H1 (cell line): ENCODE data around the gene FRMD4A. TPM values are rescaled to one million over a fixed set of nuclear protein-coding genes. Genes with fewer than 3 reads are reported as not detected.

ENCODE experiments used
- ASH2L ChIP-seq: fragments of 200-600, 300-600 bp; sonication (generic); IDR thresholded peaks from one replicate; pipeline ENCODE4 v1.7.1; 2017; ENCODE audit warnings: low read length
- BCL11A ChIP-seq, 2 experiments: IDR thresholded peaks; one replicate each; pipeline ENCODE4 v1.6.1; 2011; ENCODE audit warnings: low read depth in 2 of 2, low read length in 2 of 2, mild to moderate bottlenecking in 2 of 2
- CHD2 ChIP-seq: IDR thresholded peaks from 2 replicates; pipeline ENCODE4 v1.6.1; 2012; ENCODE audit warnings: low read length, improper control_type of control experiment
- EZH2 ChIP-seq: fragments of 200-600 bp; sonication (generic); IDR thresholded peaks from 2 replicates; pipeline ENCODE4 v1.7.1; 2012; ENCODE audit warnings: low read depth, mild to moderate bottlenecking, moderate library complexity, low read length, inconsistent platforms; ENCODE audit not compliant: severe bottlenecking
- KDM4A ChIP-seq: IDR thresholded peaks from one replicate; pipeline ENCODE4 v1.7.1; 2012; ENCODE audit warnings: low read depth, mild to moderate bottlenecking, moderate library complexity, low read length, inconsistent platforms; ENCODE audit not compliant: severe bottlenecking
- SAP30 ChIP-seq: fragments of 300-600 bp; sonication (generic); IDR thresholded peaks from 2 replicates; pipeline ENCODE4 v1.7.1; 2012; ENCODE audit warnings: low read length, moderate library complexity, mild to moderate bottlenecking, inconsistent platforms; ENCODE audit not compliant: insufficient read depth, insufficient replicate concordance
- SP4 ChIP-seq: IDR thresholded peaks from 2 replicates; pipeline ENCODE4 v1.6.1; 2012; ENCODE audit warnings: low read length, inconsistent platforms
- USF2 ChIP-seq: IDR thresholded peaks from 2 replicates; pipeline ENCODE4 v1.6.1; 2011; ENCODE audit warnings: low read length, improper control_type of control experiment
- polyA plus RNA-seq, 7 experiments: library from polyadenylated mRNA; depleted of rRNA in 3 of 7; stranded (reverse) in 5 of 7; unstranded in 2 of 7; fragments of >200 nt in 5 of 7; fragments of 200-250 nt in 2 of 7; gene quantifications; 1 replicate in 5 of 7; 2 replicates in 1 of 7; 4 replicates in 1 of 7; pipeline versions ENCODE4 v1.2.1 to v1.2.3, GENCODE V29; 2011 to 2013; ENCODE audit warnings: missing spikeins in 2 of 7, mixed read lengths in 2 of 7
- total RNA-seq: library from RNA; stranded (reverse); fragmentation: NEBNext Ultra II Directional; extraction: Animal tissue kit (Norgen Biotek cat#: 25700); gene quantifications from 2 replicates; pipeline ENCODE4 v1.2.1, GENCODE V29; 2021
- TF ChIP-seq, protein P1 (sequence below): fragments of 300-600 bp; sonication (generic); IDR thresholded peaks from 2 replicates; pipeline ENCODE4 v1.7.1; 2012; ENCODE audit warnings: low read length, moderate library complexity, mild to moderate bottlenecking, inconsistent platforms; ENCODE audit not compliant: insufficient replicate concordance

The FRMD4A gene
- total and polyA plus RNA-seq, 2 of the 8 experiments (the other 6 are each of a cell fraction or from before 2014, with no cell fraction given) = 38.6 to 39.6 TPM

DNA sequence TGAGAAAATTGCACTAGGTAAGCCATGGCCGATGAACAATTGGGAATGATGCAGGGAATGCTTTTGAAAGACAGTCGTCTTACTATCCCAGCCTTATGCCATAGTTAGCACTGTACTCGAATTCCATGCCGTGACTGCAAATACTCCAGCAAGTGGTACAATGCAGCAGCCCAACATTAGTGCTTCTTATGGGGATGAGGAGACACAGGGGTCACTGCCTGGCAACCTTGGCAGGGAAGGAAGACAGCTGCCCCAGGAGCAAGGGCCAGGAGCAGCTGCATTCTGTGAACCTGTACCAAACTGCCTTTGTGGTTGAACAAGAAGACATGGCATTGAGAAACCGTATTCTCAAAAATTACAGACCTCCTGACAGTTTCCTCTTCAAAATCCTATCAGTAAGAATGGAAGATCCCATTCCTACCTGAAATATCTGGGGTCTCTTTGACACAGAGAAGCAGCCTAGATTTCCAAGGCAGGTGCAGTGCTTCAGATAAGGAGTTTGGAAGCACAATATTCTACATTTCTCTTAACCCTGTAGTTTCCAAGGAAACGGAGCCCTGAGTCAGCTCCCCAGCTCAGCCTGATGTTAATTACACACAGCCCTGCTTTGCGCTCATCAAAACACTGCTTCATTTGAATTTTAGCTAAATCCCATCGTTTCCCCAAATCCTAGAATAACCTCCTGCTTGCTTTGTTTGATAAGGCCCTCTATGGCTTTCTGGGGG lies 49.0 kb upstream of the FRMD4A start (continued):
- TF ChIP-seq BCL11A (IDR thresholded peaks at IDR 0.05; ENCODE audit: low read depth in 2 of 2, low read length in 2 of 2) (no peak), USF2 (no peak), SAP30 (no peak), CHD2 (no peak), SP4 (no peak), EZH2 (no peak), ASH2L (no peak), KDM4A (no peak)
- TF ChIP-seq, protein P1, sequence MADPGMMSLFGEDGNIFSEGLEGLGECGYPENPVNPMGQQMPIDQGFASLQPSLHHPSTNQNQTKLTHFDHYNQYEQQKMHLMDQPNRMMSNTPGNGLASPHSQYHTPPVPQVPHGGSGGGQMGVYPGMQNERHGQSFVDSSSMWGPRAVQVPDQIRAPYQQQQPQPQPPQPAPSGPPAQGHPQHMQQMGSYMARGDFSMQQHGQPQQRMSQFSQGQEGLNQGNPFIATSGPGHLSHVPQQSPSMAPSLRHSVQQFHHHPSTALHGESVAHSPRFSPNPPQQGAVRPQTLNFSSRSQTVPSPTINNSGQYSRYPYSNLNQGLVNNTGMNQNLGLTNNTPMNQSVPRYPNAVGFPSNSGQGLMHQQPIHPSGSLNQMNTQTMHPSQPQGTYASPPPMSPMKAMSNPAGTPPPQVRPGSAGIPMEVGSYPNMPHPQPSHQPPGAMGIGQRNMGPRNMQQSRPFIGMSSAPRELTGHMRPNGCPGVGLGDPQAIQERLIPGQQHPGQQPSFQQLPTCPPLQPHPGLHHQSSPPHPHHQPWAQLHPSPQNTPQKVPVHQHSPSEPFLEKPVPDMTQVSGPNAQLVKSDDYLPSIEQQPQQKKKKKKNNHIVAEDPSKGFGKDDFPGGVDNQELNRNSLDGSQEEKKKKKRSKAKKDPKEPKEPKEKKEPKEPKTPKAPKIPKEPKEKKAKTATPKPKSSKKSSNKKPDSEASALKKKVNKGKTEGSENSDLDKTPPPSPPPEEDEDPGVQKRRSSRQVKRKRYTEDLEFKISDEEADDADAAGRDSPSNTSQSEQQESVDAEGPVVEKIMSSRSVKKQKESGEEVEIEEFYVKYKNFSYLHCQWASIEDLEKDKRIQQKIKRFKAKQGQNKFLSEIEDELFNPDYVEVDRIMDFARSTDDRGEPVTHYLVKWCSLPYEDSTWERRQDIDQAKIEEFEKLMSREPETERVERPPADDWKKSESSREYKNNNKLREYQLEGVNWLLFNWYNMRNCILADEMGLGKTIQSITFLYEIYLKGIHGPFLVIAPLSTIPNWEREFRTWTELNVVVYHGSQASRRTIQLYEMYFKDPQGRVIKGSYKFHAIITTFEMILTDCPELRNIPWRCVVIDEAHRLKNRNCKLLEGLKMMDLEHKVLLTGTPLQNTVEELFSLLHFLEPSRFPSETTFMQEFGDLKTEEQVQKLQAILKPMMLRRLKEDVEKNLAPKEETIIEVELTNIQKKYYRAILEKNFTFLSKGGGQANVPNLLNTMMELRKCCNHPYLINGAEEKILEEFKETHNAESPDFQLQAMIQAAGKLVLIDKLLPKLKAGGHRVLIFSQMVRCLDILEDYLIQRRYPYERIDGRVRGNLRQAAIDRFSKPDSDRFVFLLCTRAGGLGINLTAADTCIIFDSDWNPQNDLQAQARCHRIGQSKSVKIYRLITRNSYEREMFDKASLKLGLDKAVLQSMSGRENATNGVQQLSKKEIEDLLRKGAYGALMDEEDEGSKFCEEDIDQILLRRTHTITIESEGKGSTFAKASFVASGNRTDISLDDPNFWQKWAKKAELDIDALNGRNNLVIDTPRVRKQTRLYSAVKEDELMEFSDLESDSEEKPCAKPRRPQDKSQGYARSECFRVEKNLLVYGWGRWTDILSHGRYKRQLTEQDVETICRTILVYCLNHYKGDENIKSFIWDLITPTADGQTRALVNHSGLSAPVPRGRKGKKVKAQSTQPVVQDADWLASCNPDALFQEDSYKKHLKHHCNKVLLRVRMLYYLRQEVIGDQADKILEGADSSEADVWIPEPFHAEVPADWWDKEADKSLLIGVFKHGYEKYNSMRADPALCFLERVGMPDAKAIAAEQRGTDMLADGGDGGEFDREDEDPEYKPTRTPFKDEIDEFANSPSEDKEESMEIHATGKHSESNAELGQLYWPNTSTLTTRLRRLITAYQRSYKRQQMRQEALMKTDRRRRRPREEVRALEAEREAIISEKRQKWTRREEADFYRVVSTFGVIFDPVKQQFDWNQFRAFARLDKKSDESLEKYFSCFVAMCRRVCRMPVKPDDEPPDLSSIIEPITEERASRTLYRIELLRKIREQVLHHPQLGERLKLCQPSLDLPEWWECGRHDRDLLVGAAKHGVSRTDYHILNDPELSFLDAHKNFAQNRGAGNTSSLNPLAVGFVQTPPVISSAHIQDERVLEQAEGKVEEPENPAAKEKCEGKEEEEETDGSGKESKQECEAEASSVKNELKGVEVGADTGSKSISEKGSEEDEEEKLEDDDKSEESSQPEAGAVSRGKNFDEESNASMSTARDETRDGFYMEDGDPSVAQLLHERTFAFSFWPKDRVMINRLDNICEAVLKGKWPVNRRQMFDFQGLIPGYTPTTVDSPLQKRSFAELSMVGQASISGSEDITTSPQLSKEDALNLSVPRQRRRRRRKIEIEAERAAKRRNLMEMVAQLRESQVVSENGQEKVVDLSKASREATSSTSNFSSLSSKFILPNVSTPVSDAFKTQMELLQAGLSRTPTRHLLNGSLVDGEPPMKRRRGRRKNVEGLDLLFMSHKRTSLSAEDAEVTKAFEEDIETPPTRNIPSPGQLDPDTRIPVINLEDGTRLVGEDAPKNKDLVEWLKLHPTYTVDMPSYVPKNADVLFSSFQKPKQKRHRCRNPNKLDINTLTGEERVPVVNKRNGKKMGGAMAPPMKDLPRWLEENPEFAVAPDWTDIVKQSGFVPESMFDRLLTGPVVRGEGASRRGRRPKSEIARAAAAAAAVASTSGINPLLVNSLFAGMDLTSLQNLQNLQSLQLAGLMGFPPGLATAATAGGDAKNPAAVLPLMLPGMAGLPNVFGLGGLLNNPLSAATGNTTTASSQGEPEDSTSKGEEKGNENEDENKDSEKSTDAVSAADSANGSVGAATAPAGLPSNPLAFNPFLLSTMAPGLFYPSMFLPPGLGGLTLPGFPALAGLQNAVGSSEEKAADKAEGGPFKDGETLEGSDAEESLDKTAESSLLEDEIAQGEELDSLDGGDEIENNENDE = no peak
